IMR-90 (cell line): Measurements from ENCODE around the gene MS4A10. TPM values are rescaled to one million over a fixed set of nuclear protein-coding genes. Genes with fewer than 3 reads are reported as not detected.

Source experiments
- ATAC-seq: fragments of 200-7000 bp; cut with Tn5 transposase; 2 replicates; pipeline ENCODE4 v1.9.1; 2020; ENCODE audit warnings: low read depth, mild to moderate bottlenecking, moderate library complexity
- BruUV-seq: library from RNA; stranded (reverse); fragments of 400-500 nt; replicated peaks from 2 replicates; lab custom pipeline; 2021; lab: Mats Ljungman, UMichigan
- CTCF ChIA-PET: fragments of 300-600 bp; formaldehyde crosslinking; extraction: SDS; loops from one replicate; lab custom pipeline; 2021; ENCODE audit warnings: antibody characterized with exemption; lab: Yijun Ruan, JAX
- POLR2A ChIA-PET: fragments of 300-600 bp; sonication (Branson Sonifier 250); formaldehyde crosslinking; loops from one replicate; lab custom pipeline; 2022; ENCODE audit warnings: antibody characterized with exemption; ENCODE audit not compliant: unreplicated experiment; lab: Charles Lee
- DNase-seq: peaks from one replicate; pipeline ENCODE4 v3.0.0; 2013
- H2AFZ ChIP-seq: replicated peaks from 2 replicates; pipeline ENCODE3; 2013; ENCODE audit warnings: low read length, mild to moderate bottlenecking; ENCODE audit not compliant: poor library complexity
- H2AK5ac ChIP-seq: 2 replicates; pipeline ENCODE4 v1.6.1; 2013; ENCODE audit warnings: low read depth, low read length, inconsistent platforms
- H2AK9ac ChIP-seq: replicated peaks from 2 replicates; pipeline ENCODE3; 2013; ENCODE audit warnings: mild to moderate bottlenecking, low read depth, low read length, moderate library complexity; ENCODE audit not compliant: poor library complexity
- H2BK120ac ChIP-seq: 2 replicates; pipeline ENCODE4 v1.6.1; 2013; ENCODE audit warnings: low read depth, low read length, inconsistent platforms
- H2BK15ac ChIP-seq: 3 replicates; pipeline ENCODE4 v1.6.1; 2013; ENCODE audit warnings: low read depth, low read length, inconsistent platforms
- H2BK20ac ChIP-seq: 2 replicates; pipeline ENCODE4 v1.6.1; 2013; ENCODE audit warnings: low read depth, mild to moderate bottlenecking, inconsistent platforms, low read length, moderate library complexity
- H2BK5ac ChIP-seq: 2 replicates; pipeline ENCODE4 v1.6.1; 2013; ENCODE audit warnings: mild to moderate bottlenecking, low read depth, low read length, inconsistent platforms; ENCODE audit not compliant: poor library complexity, severe bottlenecking
- H3K14ac ChIP-seq: replicated peaks from 2 replicates; pipeline ENCODE4 v1.6.1; 2013; ENCODE audit warnings: low read depth, low read length, inconsistent platforms
- H3K18ac ChIP-seq: 2 replicates; pipeline ENCODE4 v1.6.1; 2013; ENCODE audit warnings: low read depth, low read length, control low read depth
- H3K23ac ChIP-seq: 2 replicates; pipeline ENCODE4 v1.6.1; 2013; ENCODE audit warnings: low read depth, low read length, inconsistent platforms
- H3K27ac ChIP-seq: 2 replicates; pipeline ENCODE4 v1.5.1; 2013; ENCODE audit warnings: mild to moderate bottlenecking, control low read depth, low read length; ENCODE audit not compliant: insufficient read depth
- H3K27me3 ChIP-seq: 2 replicates; pipeline ENCODE4 v1.6.1; 2013; ENCODE audit warnings: low read length; ENCODE audit not compliant: control insufficient read depth, insufficient read depth
- H3K36me3 ChIP-seq: 2 replicates; pipeline ENCODE4 v1.6.1; 2013; ENCODE audit warnings: low read length, mixed read lengths; ENCODE audit not compliant: control insufficient read depth, insufficient read depth
- H3K4ac ChIP-seq: 2 replicates; pipeline ENCODE4 v1.6.1; 2013; ENCODE audit warnings: low read depth, low read length, inconsistent platforms
- H3K4me1 ChIP-seq: 2 replicates; pipeline ENCODE4 v1.6.1; 2013; ENCODE audit warnings: low read length, mixed read lengths; ENCODE audit not compliant: control insufficient read depth, insufficient read depth
- H3K4me2 ChIP-seq: 2 replicates; pipeline ENCODE4 v1.6.1; 2013; ENCODE audit warnings: low read depth, mild to moderate bottlenecking, control low read depth, low read length, moderate library complexity
- H3K4me3 ChIP-seq: 2 replicates; pipeline ENCODE4 v1.5.1; 2013; ENCODE audit warnings: low read depth, mild to moderate bottlenecking, control low read depth, low read length, moderate library complexity; ENCODE audit not compliant: insufficient read depth
- H3K56ac ChIP-seq: 2 replicates; pipeline ENCODE4 v1.6.1; 2013; ENCODE audit warnings: low read length, inconsistent platforms; ENCODE audit not compliant: insufficient read depth; ENCODE audit errors: extremely low read depth
- H3K79me1 ChIP-seq, 2 experiments: 2 replicates each; pipeline ENCODE4 v1.6.1; 2013; ENCODE audit warnings: low read length in 2 of 2, inconsistent platforms in 1 of 2, low read depth in 1 of 2
- H3K9ac ChIP-seq: 2 replicates; pipeline ENCODE4 v1.6.1; 2013; ENCODE audit warnings: low read depth, low read length, control low read depth
- H3K9me1 ChIP-seq: 2 replicates; pipeline ENCODE4 v1.6.1; 2013; ENCODE audit warnings: low read length, inconsistent platforms; ENCODE audit not compliant: insufficient read depth
- H3K9me3 ChIP-seq: 2 replicates; pipeline ENCODE4 v1.6.1; 2013; ENCODE audit warnings: low read length; ENCODE audit not compliant: control insufficient read depth, insufficient read depth
- H4K20me1 ChIP-seq: 2 replicates; pipeline ENCODE4 v1.6.1; 2013; ENCODE audit warnings: low read length, inconsistent platforms; ENCODE audit not compliant: insufficient read depth
- H4K5ac ChIP-seq: 2 replicates; pipeline ENCODE4 v1.6.1; 2013; ENCODE audit warnings: mild to moderate bottlenecking, low read depth, low read length, control low read depth
- H4K8ac ChIP-seq, 2 experiments: 2 replicates each; pipeline ENCODE4 v1.6.1; 2013; ENCODE audit warnings: low read depth in 2 of 2, low read length in 2 of 2, control low read depth in 1 of 2, inconsistent platforms in 1 of 2
- H4K91ac ChIP-seq: 2 replicates; pipeline ENCODE4 v1.6.1; 2013; ENCODE audit warnings: low read depth, low read length, inconsistent platforms; ENCODE audit not compliant: insufficient read depth
- BHLHE40 ChIP-seq: fragments of 150-350 bp; IDR thresholded peaks from 2 replicates; pipeline ENCODE4 v1.6.1; 2016; ENCODE audit warnings: mild to moderate bottlenecking, low read depth, low read length
- CEBPB ChIP-seq: IDR thresholded peaks from 2 replicates; pipeline ENCODE4 v1.6.1; 2012; ENCODE audit warnings: low read depth, low read length, improper control_type of control experiment
- CHD1 ChIP-seq: IDR thresholded peaks from 2 replicates; pipeline ENCODE4 v1.6.1; 2012; ENCODE audit warnings: low read depth, low read length, improper control_type of control experiment
- FOS ChIP-seq: fragments of 150-350 bp; IDR thresholded peaks from 2 replicates; pipeline ENCODE4 v1.6.1; 2016; ENCODE audit warnings: low read depth, low read length
- MAFK ChIP-seq: IDR thresholded peaks from 2 replicates; pipeline ENCODE4 v1.6.1; 2012; ENCODE audit warnings: low read depth, low read length, improper control_type of control experiment
- MAZ ChIP-seq: IDR thresholded peaks from 2 replicates; pipeline ENCODE4 v1.6.1; 2012; ENCODE audit warnings: low read depth, mild to moderate bottlenecking, low read length, improper control_type of control experiment, moderate library complexity, borderline replicate concordance
- MXI1 ChIP-seq: IDR thresholded peaks from 2 replicates; pipeline ENCODE4 v1.6.1; 2012; ENCODE audit warnings: low read depth, mild to moderate bottlenecking, low read length, moderate library complexity, borderline replicate concordance
- NFE2L2 ChIP-seq: fragments of 150-350 bp; IDR thresholded peaks from 2 replicates; pipeline ENCODE4 v1.6.1; 2016; ENCODE audit warnings: low read depth, mild to moderate bottlenecking, low read length
- POLR2A ChIP-seq: IDR thresholded peaks from 2 replicates; pipeline ENCODE4 v1.6.1; 2012; ENCODE audit warnings: mild to moderate bottlenecking, low read depth, low read length
- RAD21 ChIP-seq: IDR thresholded peaks from 2 replicates; pipeline ENCODE4 v1.6.1; 2012; ENCODE audit warnings: low read length, improper control_type of control experiment
- RCOR1 ChIP-seq: IDR thresholded peaks from 2 replicates; pipeline ENCODE4 v1.6.1; 2012; ENCODE audit warnings: mild to moderate bottlenecking, low read length, improper control_type of control experiment; ENCODE audit not compliant: insufficient replicate concordance
- RFX5 ChIP-seq: IDR thresholded peaks from 2 replicates; pipeline ENCODE4 v1.8.0; 2012; ENCODE audit warnings: low read depth, mild to moderate bottlenecking, low read length, moderate library complexity
- SMC3 ChIP-seq: fragments of 150-350 bp; IDR thresholded peaks from 2 replicates; pipeline ENCODE4 v1.6.1; 2016; ENCODE audit warnings: low read depth, mild to moderate bottlenecking, antibody characterized with exemption, low read length, moderate library complexity
- WGBS, 2 experiments: methylation state at CpG; one replicate each; pipeline versions ENCODE4 v1.1.5 to v1.1.7; 2013; ENCODE audit warnings: missing lambda C conversion rate in 2 of 2; ENCODE audit not compliant: insufficient read length in 1 of 2; ENCODE audit errors: extremely low coverage in 2 of 2; 5-methylcytosine and 5-hydroxymethylcytosine counted together
- dilution Hi-C: fragments of 300-500 bp; cut with HindIII; formaldehyde crosslinking; loops from one replicate; pipeline ENCODE4 v1.14.3; 2018; ENCODE audit warnings: low sequenced_read_pairs; ENCODE audit not compliant: unreplicated experiment
- in situ Hi-C: fragments of 300-500 bp; cut with MboI; formaldehyde crosslinking; loops from 3 replicates; pipeline ENCODE4 v1.14.3; 2019; ENCODE audit warnings: low sequenced_read_pairs, inconsistent platforms, mixed read lengths
- intact Hi-C: fragments of 100-400 bp; cut with micrococcal nuclease; formaldehyde crosslinking; loops from 2 replicates; pipeline ENCODE4 v1.10.0; 2022
- polyA plus RNA-seq, 3 experiments: library from polyadenylated mRNA; depleted of rRNA; stranded (reverse); fragments of >200 nt; gene quantifications; 2 replicates each; pipeline ENCODE4 v1.2.3, GENCODE V29; 2012; ENCODE audit warnings: low replicate concordance in 1 of 3
- total RNA-seq: library from RNA; depleted of rRNA; stranded (reverse); fragments of >200 nt; gene quantifications from 2 replicates; pipeline ENCODE4 v1.2.3, GENCODE V29; 2012
- TF ChIP-seq, protein P1 (sequence below): conservative IDR thresholded peaks from 2 replicates; pipeline ENCODE4 v1.5.1; 2012; ENCODE audit warnings: mild to moderate bottlenecking, low read depth, low read length, improper control_type of control experiment
- TF ChIP-seq, protein P2 (sequence below): fragments of 150-350 bp; IDR thresholded peaks from 2 replicates; pipeline ENCODE4 v1.6.1; 2016; ENCODE audit warnings: low read depth, mild to moderate bottlenecking, low read length, moderate library complexity, borderline replicate concordance

MS4A10 gene
- total and polyA plus RNA-seq, 2 of the 4 experiments (the other 2 are of a cell fraction): not detected

DNA sequence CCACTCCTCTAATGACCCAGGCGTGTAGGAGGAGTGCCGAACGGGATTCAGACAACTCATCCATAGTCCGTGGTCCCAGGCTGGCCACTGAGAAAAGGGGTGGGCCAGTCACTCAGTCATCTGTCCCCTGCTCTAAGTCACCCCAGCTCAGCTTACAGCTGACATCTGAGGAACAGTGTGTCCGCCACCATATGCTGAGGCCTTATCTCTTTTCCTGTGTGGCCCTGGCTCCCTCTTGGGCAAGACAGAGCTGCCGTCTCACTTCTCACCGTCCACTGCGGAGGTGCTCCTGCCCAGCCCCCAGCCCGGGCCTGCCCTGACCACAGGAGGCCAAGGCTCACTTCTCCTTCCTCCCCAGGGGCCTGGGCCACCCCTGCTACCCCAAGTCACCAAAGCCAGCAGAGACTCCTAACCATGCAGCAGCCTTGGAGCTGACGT is 63.6 kb downstream of the MS4A10 start:
- no peak overlapping the region for H2BK120ac ChIP-seq
- ChIA-PET CTCF (no interaction called here), POLR2A (no interaction called here)
- no peak overlapping the region for H3K4me2 ChIP-seq
- no peak for ATAC-seq
- H4K91ac ChIP-seq: no peak overlapping the region
- H3K9me3 ChIP-seq: no peaks in the 10 kb centered on the region
- TF ChIP-seq MAZ: no peak
- TF ChIP-seq RFX5: no peak
- TF ChIP-seq, protein P1, sequence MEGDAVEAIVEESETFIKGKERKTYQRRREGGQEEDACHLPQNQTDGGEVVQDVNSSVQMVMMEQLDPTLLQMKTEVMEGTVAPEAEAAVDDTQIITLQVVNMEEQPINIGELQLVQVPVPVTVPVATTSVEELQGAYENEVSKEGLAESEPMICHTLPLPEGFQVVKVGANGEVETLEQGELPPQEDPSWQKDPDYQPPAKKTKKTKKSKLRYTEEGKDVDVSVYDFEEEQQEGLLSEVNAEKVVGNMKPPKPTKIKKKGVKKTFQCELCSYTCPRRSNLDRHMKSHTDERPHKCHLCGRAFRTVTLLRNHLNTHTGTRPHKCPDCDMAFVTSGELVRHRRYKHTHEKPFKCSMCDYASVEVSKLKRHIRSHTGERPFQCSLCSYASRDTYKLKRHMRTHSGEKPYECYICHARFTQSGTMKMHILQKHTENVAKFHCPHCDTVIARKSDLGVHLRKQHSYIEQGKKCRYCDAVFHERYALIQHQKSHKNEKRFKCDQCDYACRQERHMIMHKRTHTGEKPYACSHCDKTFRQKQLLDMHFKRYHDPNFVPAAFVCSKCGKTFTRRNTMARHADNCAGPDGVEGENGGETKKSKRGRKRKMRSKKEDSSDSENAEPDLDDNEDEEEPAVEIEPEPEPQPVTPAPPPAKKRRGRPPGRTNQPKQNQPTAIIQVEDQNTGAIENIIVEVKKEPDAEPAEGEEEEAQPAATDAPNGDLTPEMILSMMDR: no peak
- TF ChIP-seq CHD1: no peak
- TF ChIP-seq, protein P2, sequence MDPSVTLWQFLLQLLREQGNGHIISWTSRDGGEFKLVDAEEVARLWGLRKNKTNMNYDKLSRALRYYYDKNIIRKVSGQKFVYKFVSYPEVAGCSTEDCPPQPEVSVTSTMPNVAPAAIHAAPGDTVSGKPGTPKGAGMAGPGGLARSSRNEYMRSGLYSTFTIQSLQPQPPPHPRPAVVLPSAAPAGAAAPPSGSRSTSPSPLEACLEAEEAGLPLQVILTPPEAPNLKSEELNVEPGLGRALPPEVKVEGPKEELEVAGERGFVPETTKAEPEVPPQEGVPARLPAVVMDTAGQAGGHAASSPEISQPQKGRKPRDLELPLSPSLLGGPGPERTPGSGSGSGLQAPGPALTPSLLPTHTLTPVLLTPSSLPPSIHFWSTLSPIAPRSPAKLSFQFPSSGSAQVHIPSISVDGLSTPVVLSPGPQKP: no peak
- TF ChIP-seq BHLHE40: no peak
- TF ChIP-seq FOS: no peak
- TF ChIP-seq NFE2L2: no peak
- no peak for TF ChIP-seq POLR2A
- no peak for TF ChIP-seq RCOR1
- TF ChIP-seq RAD21: no peak
- TF ChIP-seq SMC3: no peak
- no peak for TF ChIP-seq MXI1
- TF ChIP-seq CEBPB: no peak
- no peak for TF ChIP-seq MAFK
- H3K79me1 ChIP-seq: peaks cover 13 to 30% of the 10 kb centered on the region in 2 experiments
- no peak for DNase-seq
- H3K14ac ChIP-seq: no peak overlapping the region
- H4K5ac ChIP-seq: no peak overlapping the region
- dilution Hi-C loops: no loop called here
- H3K4me1 ChIP-seq: peaks cover 9% of the 10 kb centered on the region
- H2BK20ac ChIP-seq: no peak overlapping the region
- no peak overlapping the region for H3K56ac ChIP-seq
- no TSS peak for BruUV-seq
- in situ Hi-C loops: no loop called here
- no peak overlapping the region for H4K8ac ChIP-seq
- H2AK5ac ChIP-seq: no peak overlapping the region
- H2BK15ac ChIP-seq: no peak overlapping the region
- H2BK5ac ChIP-seq: no peak overlapping the region
- H3K27me3 ChIP-seq: no peaks in the 10 kb centered on the region
- no peak overlapping the region for H3K23ac ChIP-seq
- intact Hi-C loops: no loop called here
- no peak overlapping the region for H3K4me3 ChIP-seq
- H2AK9ac ChIP-seq: no peak overlapping the region
- H3K9ac ChIP-seq: no peak overlapping the region
- peaks cover 34% of the 10 kb centered on the region for H3K36me3 ChIP-seq
- H3K9me1 ChIP-seq: 0 out of 2 replicates have a peak, but pooled peaks cover 3% of the 10 kb centered on the region
- H4K20me1 ChIP-seq: 0 out of 2 replicates have a peak, but pooled peaks cover 7% of the 10 kb centered on the region
- no peak overlapping the region for H2AFZ ChIP-seq
- H3K4ac ChIP-seq: no peak overlapping the region
- H3K27ac ChIP-seq: no peak overlapping the region
- WGBS, 2 experiments: 96% methylated on average over 4 of the region's 10 CpGs; no CpG with 5 or more reads in 1 of the 2 experiments
- H3K18ac ChIP-seq: no peak overlapping the region
